ENCODE results near the gene MCOLN2. TPM values are rescaled to one million over a fixed set of nuclear protein-coding genes. Genes with fewer than 3 reads are reported as not detected.

Gene MCOLN2
- 188 and 262 TPM in 2 replicates for total RNA-seq (2014; rRNA removed; shearing (Covaris generic))
- total RNA-seq (2022), result 103 and 104 TPM in 2 replicates
- percentile 95 among the genes with signal in this experiment for Bru-seq, nascent RNA
- percentile 94 among the genes with signal in this experiment for BruChase-seq, experiment 1, labeled RNA remaining after a 6-hour chase
- BruChase-seq, experiment 2, labeled RNA remaining after a 2-hour chase, result percentile 95 among the genes with signal in this experiment
- long read RNA-seq, transcript MCOLN2-204 (2 exons, 583 nt), result minor isoform, 9 of 87 reads
- long read RNA-seq, transcript MCOLN2-205 (12 exons, 1,710 nt), result minor isoform, 6 of 87 reads
- long read RNA-seq, transcript MCOLN2-202 (14 exons, 2,871 nt), result major isoform, 32 of 87 reads
- long read RNA-seq, partial matches to known transcripts, result 4 of 87 reads
- long read RNA-seq, other reads (novel, unspliced or antisense), result 36 of 87 reads

DNA sequence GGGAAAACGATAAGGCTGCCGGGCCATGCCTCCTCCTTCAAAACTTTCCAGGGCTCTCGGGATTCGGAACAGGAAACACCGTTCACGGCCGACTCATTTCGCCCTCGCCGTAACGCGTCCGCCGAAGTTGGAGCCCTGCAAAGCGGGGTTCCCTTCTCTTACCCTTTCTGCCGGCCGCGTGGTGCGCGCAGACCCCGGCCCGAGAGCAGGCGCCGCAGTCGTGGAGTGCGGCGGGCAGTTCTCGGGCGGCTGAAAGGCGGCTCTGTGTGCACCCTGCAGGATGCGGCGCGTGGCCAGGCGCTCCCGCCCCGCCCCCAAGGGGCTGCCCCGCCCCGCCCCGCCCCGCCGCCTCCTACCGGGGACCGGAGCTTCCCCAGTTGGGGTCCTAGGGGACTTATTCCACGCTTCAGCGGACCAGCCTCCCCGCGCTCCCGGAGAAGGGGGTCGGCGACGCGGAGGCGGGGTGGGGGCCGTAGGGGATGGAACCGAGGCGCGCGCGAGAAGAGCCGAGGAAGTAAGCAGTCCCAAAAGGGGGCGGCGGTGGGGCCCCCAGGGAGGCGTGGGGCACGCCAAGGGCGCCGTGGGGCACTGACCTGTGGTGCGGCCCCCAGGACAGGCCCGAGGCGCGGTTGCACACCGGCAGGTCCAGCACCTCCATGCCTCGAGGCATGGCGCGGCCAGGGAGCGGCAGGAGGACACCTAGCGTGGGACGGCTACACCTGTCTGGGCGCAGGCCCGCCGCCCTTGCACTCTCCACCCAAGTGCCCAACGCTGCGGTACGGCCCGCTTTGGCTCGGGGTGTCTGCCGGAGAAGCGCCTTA is at the start of gene MCOLN2:
TSS of gene MCOLN2 (minus strand) at position 268 of the 821 bp plus-strand sequence. CDS start at position 27, 241 bp downstream.
- POLR2A ChIA-PET, result interaction anchor here (1.9 to 3.4 kb wide), 2 partner anchors 21 to 26 kb away, joined by 5 to 30 read pairs; no protein-coding TSS in a partner anchor
- H3K4me3 ChIP-seq (ENCODE audit: low read depth, low read length, poor library complexity, severe bottlenecking), result peak within 1 kb of the TSS; percentile 83
- H4K20me1 ChIP-seq (ENCODE audit: insufficient read depth, low read length), result peaks cover 8% of the 10 kb centered on the region; the same call in 1 of the 2 replicates
- H3K4me1 ChIP-seq (ENCODE audit: insufficient read depth, low read length, poor library complexity, severe bottlenecking), result peaks cover 54% of the 10 kb centered on the region
- CTCF ChIA-PET (ENCODE audit: unreplicated experiment), result no interaction called here
- TF ChIP-seq, protein P1, sequence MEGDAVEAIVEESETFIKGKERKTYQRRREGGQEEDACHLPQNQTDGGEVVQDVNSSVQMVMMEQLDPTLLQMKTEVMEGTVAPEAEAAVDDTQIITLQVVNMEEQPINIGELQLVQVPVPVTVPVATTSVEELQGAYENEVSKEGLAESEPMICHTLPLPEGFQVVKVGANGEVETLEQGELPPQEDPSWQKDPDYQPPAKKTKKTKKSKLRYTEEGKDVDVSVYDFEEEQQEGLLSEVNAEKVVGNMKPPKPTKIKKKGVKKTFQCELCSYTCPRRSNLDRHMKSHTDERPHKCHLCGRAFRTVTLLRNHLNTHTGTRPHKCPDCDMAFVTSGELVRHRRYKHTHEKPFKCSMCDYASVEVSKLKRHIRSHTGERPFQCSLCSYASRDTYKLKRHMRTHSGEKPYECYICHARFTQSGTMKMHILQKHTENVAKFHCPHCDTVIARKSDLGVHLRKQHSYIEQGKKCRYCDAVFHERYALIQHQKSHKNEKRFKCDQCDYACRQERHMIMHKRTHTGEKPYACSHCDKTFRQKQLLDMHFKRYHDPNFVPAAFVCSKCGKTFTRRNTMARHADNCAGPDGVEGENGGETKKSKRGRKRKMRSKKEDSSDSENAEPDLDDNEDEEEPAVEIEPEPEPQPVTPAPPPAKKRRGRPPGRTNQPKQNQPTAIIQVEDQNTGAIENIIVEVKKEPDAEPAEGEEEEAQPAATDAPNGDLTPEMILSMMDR (conservative IDR thresholded peaks at IDR 0.05; ENCODE audit: low read length), result no peak
- no peak for TF ChIP-seq EZH2phosphoT487 (IDR thresholded peaks at IDR 0.05; ENCODE audit: borderline replicate concordance, low read depth, low read length)
- intact Hi-C loops (cut with micrococcal nuclease; ENCODE audit: unreplicated experiment), result loop anchor here (2.0 to 10.0 kb wide), 4 partner anchors 260 to 692 kb away; partner anchors contain the start of genes BCL10, C1orf52, SAMD13 and SSX2IP
- H3K4me2 ChIP-seq (ENCODE audit: low read length), result peak within 1 kb of the TSS; percentile 79
- no peaks in the 10 kb centered on the region for H3K9me2 ChIP-seq (ENCODE audit: insufficient read depth, low read length)
- H3K79me2 ChIP-seq (ENCODE audit: insufficient read depth, low read depth, low read length), result peaks cover 57% of the 10 kb centered on the region
- peak within 1 kb of the TSS; percentile 92 for H3K27ac ChIP-seq (ENCODE audit: low read depth, low read length, poor library complexity, severe bottlenecking)
- no peaks in the 10 kb centered on the region for H3K9me3 ChIP-seq (ENCODE audit: low read length)
- H3K36me3 ChIP-seq (ENCODE audit: insufficient read depth, low read length), result peaks cover 26% of the 10 kb centered on the region
- DNase-seq (ENCODE audit: low spot score), result peak; percentile 80
- no TSS peak for BruUV-seq (replicated peaks)
- peak within 1 kb of the TSS; percentile 62; the same call in 1 of the 2 replicates for H2AFZ ChIP-seq (ENCODE audit: low read length)

DNA sequence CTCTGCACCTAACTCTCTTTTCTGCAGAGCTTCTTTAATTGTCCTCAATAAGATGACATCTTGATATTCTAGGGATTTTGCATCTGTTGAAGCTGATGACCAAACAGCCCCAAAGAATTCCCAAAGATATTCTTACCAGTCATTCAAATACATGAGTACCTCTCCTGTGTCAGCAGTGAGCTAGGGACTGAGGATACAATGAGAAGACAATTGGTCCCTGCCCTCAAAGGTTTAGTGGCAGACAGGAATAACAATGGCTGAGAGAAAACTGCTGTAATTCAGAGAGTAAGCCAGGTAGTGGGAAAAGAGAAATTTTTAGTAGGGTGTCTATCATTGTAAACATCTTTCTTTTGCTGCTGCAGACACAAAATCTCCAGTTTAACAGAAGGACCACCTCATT is 45.5 kb upstream of the MCOLN2 start:
- Histone ChIP-seq H3K9me3 (ENCODE audit: low read length) (no peaks in the 10 kb centered on the region), H3K79me2 (ENCODE audit: insufficient read depth, low read depth, low read length) (no peaks in the 10 kb centered on the region), H2AFZ (ENCODE audit: low read length) (no peak overlapping the region), H3K4me2 (ENCODE audit: low read length) (no peak overlapping the region), H3K36me3 (ENCODE audit: insufficient read depth, low read length) (no peaks in the 10 kb centered on the region), H3K4me1 (ENCODE audit: insufficient read depth, low read length, poor library complexity, severe bottlenecking) (no peaks in the 10 kb centered on the region), H3K4me3 (ENCODE audit: low read depth, low read length, poor library complexity, severe bottlenecking) (no peak overlapping the region), H4K20me1 (ENCODE audit: insufficient read depth, low read length) (no peaks in the 10 kb centered on the region), H3K9me2 (ENCODE audit: insufficient read depth, low read length) (no peaks in the 10 kb centered on the region), H3K27ac (ENCODE audit: low read depth, low read length, poor library complexity, severe bottlenecking) (no peak overlapping the region)
- no TSS peak for BruUV-seq (replicated peaks)
- intact Hi-C loops (cut with micrococcal nuclease; ENCODE audit: unreplicated experiment), result no loop called here
- ChIA-PET POLR2A (interaction anchor here (0.8 kb wide), 1 partner anchor 35 kb away, joined by 3 read pairs; no protein-coding TSS in a partner anchor), CTCF (ENCODE audit: unreplicated experiment) (no interaction called here)
- TF ChIP-seq EZH2phosphoT487 (IDR thresholded peaks at IDR 0.05; ENCODE audit: borderline replicate concordance, low read depth, low read length), result no peak
- no peak for DNase-seq (ENCODE audit: low spot score)

DNA sequence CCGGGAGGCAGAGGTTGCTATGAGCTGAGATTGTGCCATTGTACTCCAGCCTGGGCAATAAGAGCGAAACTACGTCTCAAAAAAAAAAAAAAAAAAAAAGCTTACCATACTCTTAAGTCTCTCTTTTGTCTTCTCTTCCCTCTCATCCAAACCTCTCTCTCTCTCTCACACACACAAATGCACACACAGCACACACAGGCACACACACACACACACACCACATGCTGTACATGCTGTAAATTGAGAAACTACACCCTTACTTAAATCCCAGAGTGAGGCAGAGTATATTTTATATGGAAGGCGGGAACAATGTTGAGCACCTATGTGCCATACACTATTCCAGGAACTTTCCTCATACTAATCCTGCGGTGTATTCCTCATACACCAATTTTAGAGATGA is 44.9 kb upstream of the MCOLN2 start:
- Histone ChIP-seq H3K9me2 (ENCODE audit: insufficient read depth, low read length) (no peaks in the 10 kb centered on the region), H3K4me1 (ENCODE audit: insufficient read depth, low read length, poor library complexity, severe bottlenecking) (no peaks in the 10 kb centered on the region), H3K4me2 (ENCODE audit: low read length) (no peak overlapping the region), H3K79me2 (ENCODE audit: insufficient read depth, low read depth, low read length) (no peaks in the 10 kb centered on the region), H4K20me1 (ENCODE audit: insufficient read depth, low read length) (no peaks in the 10 kb centered on the region), H3K36me3 (ENCODE audit: insufficient read depth, low read length) (no peaks in the 10 kb centered on the region), H3K27ac (ENCODE audit: low read depth, low read length, poor library complexity, severe bottlenecking) (no peak overlapping the region), H3K4me3 (ENCODE audit: low read depth, low read length, poor library complexity, severe bottlenecking) (no peak overlapping the region), H3K9me3 (ENCODE audit: low read length) (no peaks in the 10 kb centered on the region), H2AFZ (ENCODE audit: low read length) (no peak overlapping the region)
- BruUV-seq (replicated peaks), result no TSS peak
- TF ChIP-seq EZH2phosphoT487 (IDR thresholded peaks at IDR 0.05; ENCODE audit: borderline replicate concordance, low read depth, low read length), result no peak
- TF ChIP-seq, protein P1 (conservative IDR thresholded peaks at IDR 0.05; ENCODE audit: low read length), result no peak
- ChIA-PET POLR2A (interaction anchor here (0.5 to 0.9 kb wide), 3 partner anchors 8 to 59 kb away, joined by 3 to 5 read pairs (median 4); no protein-coding TSS in a partner anchor), CTCF (ENCODE audit: unreplicated experiment) (no interaction called here)
- DNase-seq (ENCODE audit: low spot score), result no peak
- intact Hi-C loops (cut with micrococcal nuclease; ENCODE audit: unreplicated experiment), result no loop called here
